PC-3 (cell line): ENCODE data around the gene PBX4. TPM values are rescaled to one million over a fixed set of nuclear protein-coding genes. Genes with fewer than 3 reads are reported as not detected.
A peak's percentile ranks its signal among the peaks of the same experiment; 100 is the strongest.

Source experiments
- ATAC-seq: fragments of 200-7000 bp; cut with Tn5 transposase; 2 replicates; pipeline ENCODE4 v1.9.1; 2020; ENCODE audit warnings: mild to moderate bottlenecking, moderate library complexity
- BruUV-seq: library from RNA; stranded (reverse); fragments of 400-500 nt; replicated peaks from 2 replicates; lab custom pipeline; 2021; lab: Mats Ljungman, UMichigan
- CTCF ChIA-PET: fragments of 300-600 bp; sonication (Branson Sonifier 250); formaldehyde crosslinking; loops from one replicate; lab custom pipeline; 2022; ENCODE audit warnings: antibody characterized with exemption; lab: Charles Lee
- POLR2A ChIA-PET: fragments of 300-600 bp; sonication (Branson Sonifier 250); formaldehyde crosslinking; loops from one replicate; lab custom pipeline; 2022; ENCODE audit warnings: antibody characterized with exemption; ENCODE audit not compliant: unreplicated experiment; lab: Charles Lee
- DNase-seq: peaks from one replicate; pipeline ENCODE4 v3.0.0-alpha.2; 2015
- H2AFZ ChIP-seq: fragments of 300-600 bp; sonication (generic); 2 replicates; pipeline ENCODE4 v1.6.0; 2016; ENCODE audit warnings: antibody characterized with exemption, low read length
- H3F3A ChIP-seq: fragments of 300-600 bp; sonication (generic); one replicate; pipeline ENCODE4 v1.6.0; 2017; ENCODE audit warnings: antibody characterized with exemption, low read length, control low read depth, mild to moderate bottlenecking; ENCODE audit not compliant: unreplicated experiment
- H3K27ac ChIP-seq: fragments of 300-600 bp; sonication (generic); 2 replicates; pipeline ENCODE4 v1.5.1; 2016; ENCODE audit warnings: mild to moderate bottlenecking, low read length
- H3K27me3 ChIP-seq: fragments of 300-600 bp; sonication (generic); 2 replicates; pipeline ENCODE4 v1.6.1; 2016; ENCODE audit warnings: low read length, mixed read lengths
- H3K36me3 ChIP-seq: fragments of 300-600 bp; sonication (generic); 2 replicates; pipeline ENCODE4 v1.6.1; 2016; ENCODE audit warnings: low read depth, mixed run types, low read length, mixed read lengths
- H3K4me1 ChIP-seq: fragments of 300-600 bp; sonication (generic); 2 replicates; pipeline ENCODE4 v1.5.1; 2016; ENCODE audit warnings: low read length; ENCODE audit not compliant: insufficient read depth
- H3K4me2 ChIP-seq: fragments of 300-600 bp; sonication (generic); 2 replicates; pipeline ENCODE4 v1.6.0; 2016; ENCODE audit warnings: low read length
- H3K4me3 ChIP-seq: fragments of 300-600 bp; sonication (generic); 2 replicates; pipeline ENCODE4 v1.5.1; 2016; ENCODE audit warnings: mild to moderate bottlenecking, low read length, mixed read lengths
- H3K79me2 ChIP-seq: fragments of 300-600 bp; sonication (generic); 2 replicates; pipeline ENCODE4 v1.6.1; 2017; ENCODE audit warnings: low read length, mixed read lengths
- H3K9ac ChIP-seq: fragments of 300-600 bp; sonication (generic); 2 replicates; pipeline ENCODE4 v1.6.0; 2016; ENCODE audit warnings: mild to moderate bottlenecking, low read length
- H3K9me2 ChIP-seq: fragments of 300-600 bp; sonication (generic); replicated peaks from 2 replicates; pipeline ENCODE4 v1.6.1; 2016; ENCODE audit warnings: mixed run types, low read length, mixed read lengths
- H3K9me3 ChIP-seq: fragments of 300-600 bp; sonication (generic); 2 replicates; pipeline ENCODE4 v1.6.1; 2016; ENCODE audit warnings: low read length, mixed read lengths
- H4K20me1 ChIP-seq: fragments of 300-600 bp; sonication (generic); 2 replicates; pipeline ENCODE4 v1.6.1; 2016; ENCODE audit warnings: low read length, mixed read lengths
- EZH2 ChIP-seq: fragments of 300-600 bp; sonication (generic); IDR thresholded peaks from one replicate; pipeline ENCODE4 v1.6.1; 2017; ENCODE audit warnings: antibody characterized with exemption, mild to moderate bottlenecking, low read length; ENCODE audit not compliant: unreplicated experiment
- EZH2phosphoT487 ChIP-seq: fragments of 300-600 bp; sonication (generic); IDR thresholded peaks from 2 replicates; pipeline ENCODE4 v1.6.1; 2018; ENCODE audit warnings: mild to moderate bottlenecking, antibody characterized with exemption, low read length, borderline replicate concordance
- intact Hi-C: fragments of 100-400 bp; cut with micrococcal nuclease; formaldehyde crosslinking; loops from 2 replicates; pipeline ENCODE4 v1.9.0; 2023
- total RNA-seq: library from RNA; depleted of rRNA; stranded (reverse); fragments of >200 nt; gene quantifications from 2 replicates; pipeline ENCODE4 v1.2.3, GENCODE V29; 2014
- TF ChIP-seq, protein P1 (sequence below): fragments of 300-600 bp; sonication (generic); conservative IDR thresholded peaks from 2 replicates; pipeline ENCODE4 v1.5.1; 2017; ENCODE audit warnings: antibody characterized with exemption, low read depth, mild to moderate bottlenecking, low read length

The PBX4 gene
- total RNA-seq, 1 experiment from 2014 or later = 6.9 TPM

DNA sequence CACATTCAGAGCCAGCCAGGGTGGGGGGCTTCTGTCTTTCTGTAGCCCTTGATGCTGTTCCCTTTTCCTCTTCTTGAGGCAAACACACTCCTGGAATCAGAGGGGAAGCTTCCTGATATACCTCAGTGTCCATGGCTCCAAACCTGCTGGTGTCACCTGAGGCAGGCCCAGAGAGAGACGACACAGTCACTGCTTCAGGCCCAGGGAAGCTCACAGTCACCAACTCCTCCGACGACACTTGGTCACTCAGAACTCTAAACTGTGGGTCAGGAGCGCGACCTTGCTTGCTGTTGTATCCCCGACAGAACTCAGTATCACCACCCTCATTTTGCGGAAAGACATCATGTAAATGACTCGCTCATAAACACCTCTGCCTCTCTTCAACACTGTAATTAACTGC lies 43.9 kb upstream of the PBX4 start:
- H3K9me2 ChIP-seq = no peaks in the 10 kb centered on the region
- no peak overlapping the region for H3K27ac ChIP-seq
- H3K9me3 ChIP-seq = no peaks in the 10 kb centered on the region
- peak overlapping the region; percentile 95; the same call in 1 of the 2 replicates for H3K9ac ChIP-seq
- ATAC-seq (no peak), DNase-seq (no peak)
- 0 out of 2 replicates have a peak, but pooled peaks cover 7% of the 10 kb centered on the region for H4K20me1 ChIP-seq
- no peak overlapping the region for H2AFZ ChIP-seq
- ChIA-PET CTCF (no interaction called here), POLR2A (no interaction called here)
- peaks cover 21% of the 10 kb centered on the region; the same call in 1 of the 2 replicates for H3K36me3 ChIP-seq
- H3K79me2 ChIP-seq = peaks cover 35% of the 10 kb centered on the region
- H3F3A ChIP-seq = no peaks in the 10 kb centered on the region
- peak overlapping the region; percentile 98 for H3K4me2 ChIP-seq
- peak overlapping the region; percentile 94 for H3K4me3 ChIP-seq
- H3K27me3 ChIP-seq = no peaks in the 10 kb centered on the region
- peaks cover 11% of the 10 kb centered on the region for H3K4me1 ChIP-seq
- intact Hi-C loops = no loop called here
- BruUV-seq = TSS peak; percentile 73
- no peak for TF ChIP-seq EZH2
- TF ChIP-seq EZH2phosphoT487 = no peak
- TF ChIP-seq, protein P1, sequence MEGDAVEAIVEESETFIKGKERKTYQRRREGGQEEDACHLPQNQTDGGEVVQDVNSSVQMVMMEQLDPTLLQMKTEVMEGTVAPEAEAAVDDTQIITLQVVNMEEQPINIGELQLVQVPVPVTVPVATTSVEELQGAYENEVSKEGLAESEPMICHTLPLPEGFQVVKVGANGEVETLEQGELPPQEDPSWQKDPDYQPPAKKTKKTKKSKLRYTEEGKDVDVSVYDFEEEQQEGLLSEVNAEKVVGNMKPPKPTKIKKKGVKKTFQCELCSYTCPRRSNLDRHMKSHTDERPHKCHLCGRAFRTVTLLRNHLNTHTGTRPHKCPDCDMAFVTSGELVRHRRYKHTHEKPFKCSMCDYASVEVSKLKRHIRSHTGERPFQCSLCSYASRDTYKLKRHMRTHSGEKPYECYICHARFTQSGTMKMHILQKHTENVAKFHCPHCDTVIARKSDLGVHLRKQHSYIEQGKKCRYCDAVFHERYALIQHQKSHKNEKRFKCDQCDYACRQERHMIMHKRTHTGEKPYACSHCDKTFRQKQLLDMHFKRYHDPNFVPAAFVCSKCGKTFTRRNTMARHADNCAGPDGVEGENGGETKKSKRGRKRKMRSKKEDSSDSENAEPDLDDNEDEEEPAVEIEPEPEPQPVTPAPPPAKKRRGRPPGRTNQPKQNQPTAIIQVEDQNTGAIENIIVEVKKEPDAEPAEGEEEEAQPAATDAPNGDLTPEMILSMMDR = no peak

DNA sequence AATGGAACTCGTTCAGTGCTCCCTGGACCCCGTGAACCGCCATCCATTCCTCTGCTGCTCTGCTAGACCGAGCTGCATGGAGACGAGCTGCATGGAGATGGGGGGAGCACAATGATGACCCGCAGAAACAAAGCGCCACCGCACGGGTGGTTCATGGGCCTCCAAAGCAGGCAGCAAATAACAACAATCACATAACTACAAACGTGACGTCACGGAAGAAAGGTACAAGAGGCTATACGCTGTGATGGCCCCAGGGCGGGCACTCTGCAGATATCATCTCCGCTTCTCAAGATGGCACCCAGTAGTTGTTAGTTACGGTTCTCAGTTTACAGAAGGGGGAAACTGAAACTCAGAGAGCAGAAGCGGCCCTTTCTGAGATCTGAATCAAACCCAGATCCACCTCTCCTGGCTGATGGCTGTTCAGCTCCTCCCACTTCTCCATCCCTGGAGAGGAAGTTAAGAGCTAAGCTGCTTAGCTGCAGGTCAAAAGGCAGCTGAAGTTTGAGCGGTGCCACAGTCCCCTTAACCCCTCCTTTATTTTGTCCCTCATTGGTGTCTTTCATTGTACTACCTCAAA lies 43.3 kb upstream of the PBX4 start:
- H3K27me3 ChIP-seq = no peaks in the 10 kb centered on the region
- H3K4me1 ChIP-seq = peaks cover 11% of the 10 kb centered on the region
- no peak overlapping the region for H3K9ac ChIP-seq
- no peak overlapping the region for H2AFZ ChIP-seq
- H4K20me1 ChIP-seq = 0 out of 2 replicates have a peak, but pooled peaks cover 7% of the 10 kb centered on the region
- no peak for ATAC-seq
- intact Hi-C loops = no loop called here
- H3K9me2 ChIP-seq = no peaks in the 10 kb centered on the region
- no peak for TF ChIP-seq EZH2
- no peak for TF ChIP-seq EZH2phosphoT487
- TF ChIP-seq, protein P1 = no peak
- peak overlapping the region; percentile 98 for H3K4me2 ChIP-seq
- H3K27ac ChIP-seq = no peak overlapping the region
- H3K79me2 ChIP-seq = peaks cover 35% of the 10 kb centered on the region
- CTCF ChIA-PET = no interaction called here
- POLR2A ChIA-PET = no interaction called here
- H3K9me3 ChIP-seq = no peaks in the 10 kb centered on the region
- peaks cover 27% of the 10 kb centered on the region for H3K36me3 ChIP-seq
- H3K4me3 ChIP-seq = peak overlapping the region; percentile 94
- H3F3A ChIP-seq = no peaks in the 10 kb centered on the region
- no TSS peak for BruUV-seq
- no peak for DNase-seq

DNA sequence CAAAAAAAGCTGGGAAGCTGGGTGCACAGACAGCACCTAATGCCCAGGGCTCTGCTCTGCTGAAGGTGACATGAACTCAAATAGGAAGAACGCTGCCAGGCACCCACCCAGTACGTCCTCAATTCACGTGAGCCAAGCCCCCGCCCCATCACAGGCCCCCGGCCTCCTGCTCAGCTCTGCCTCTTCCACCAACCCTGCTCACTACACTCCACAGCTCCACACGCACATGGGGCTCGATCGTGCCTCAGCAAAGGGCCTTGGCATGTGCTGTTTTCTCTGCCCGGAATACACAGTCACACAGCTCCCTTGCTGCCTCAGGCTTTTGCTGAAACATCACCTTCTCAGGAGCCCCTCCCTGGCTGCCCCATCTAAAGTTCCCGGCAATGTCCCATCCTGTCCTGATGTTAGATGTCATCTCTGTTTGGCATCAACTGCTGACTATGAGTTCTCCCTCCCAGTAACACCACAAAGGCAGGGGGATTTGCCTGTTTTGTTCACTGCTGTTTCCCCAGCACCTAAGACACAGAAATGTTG lies 42.7 kb upstream of the PBX4 start:
- peak overlapping the region; percentile 98 for H3K4me2 ChIP-seq
- TF ChIP-seq EZH2 = no peak
- no peak for TF ChIP-seq EZH2phosphoT487
- TF ChIP-seq, protein P1 = no peak
- no peaks in the 10 kb centered on the region for H3K27me3 ChIP-seq
- peaks cover 32% of the 10 kb centered on the region for H3K36me3 ChIP-seq
- no peak overlapping the region for H3K9ac ChIP-seq
- POLR2A ChIA-PET = no interaction called here
- H2AFZ ChIP-seq = no peak overlapping the region
- CTCF ChIA-PET = no interaction called here
- no peaks in the 10 kb centered on the region for H3F3A ChIP-seq
- peaks cover 35% of the 10 kb centered on the region for H3K79me2 ChIP-seq
- ATAC-seq (no peak), DNase-seq (no peak)
- H3K9me3 ChIP-seq = no peaks in the 10 kb centered on the region
- H4K20me1 ChIP-seq = 0 out of 2 replicates have a peak, but pooled peaks cover 7% of the 10 kb centered on the region
- H3K4me3 ChIP-seq = no peak overlapping the region; the same call in 1 of the 2 replicates
- no TSS peak for BruUV-seq
- peaks cover 11% of the 10 kb centered on the region for H3K4me1 ChIP-seq
- H3K9me2 ChIP-seq = no peaks in the 10 kb centered on the region
- H3K27ac ChIP-seq = no peak overlapping the region
- intact Hi-C loops = no loop called here
